ENCODE results near the gene TIMM21. TPM values are rescaled to one million over a fixed set of nuclear protein-coding genes. Genes with fewer than 3 reads are reported as not detected.

The TIMM21 gene
- total and polyA plus RNA-seq, 2 of the 13 experiments (the other 11 are each of a cell fraction or from before 2014, with no cell fraction given) = 29.6 to 62.3 TPM

GRCh38 chr18:74197705-74198341, 49.5 kb downstream of the TIMM21 start:
- DNase-seq (ENCODE audit: low spot score) (no peak), ATAC-seq (peak; percentile 11; the same call in 1 of the 3 replicates), FAIRE-seq (no peak)
- POLR2A ChIA-PET = interaction anchor here (0.6 to 1.9 kb wide), 2 partner anchors 36 to 113 kb away, joined by 3 to 7 read pairs; no protein-coding TSS in a partner anchor
- TF ChIP-seq ARNTL (CRISPR knock-in tag; IDR thresholded peaks at IDR 0.05) (no peak), HNRNPL (IDR thresholded peaks at IDR 0.05; ENCODE audit: low read depth, low read length) (0 out of 2 replicates have a peak, but pooled peaks have one; percentile 24), ZNF768 (CRISPR knock-in tag; IDR thresholded peaks at IDR 0.05) (no peak)
- H3K4me3 ChIP-seq (replicated peaks in 1 of 3; ENCODE audit: insufficient read depth in 1 of 3, low read depth in 2 of 3, low read length in 3 of 3) = no peak overlapping the region
- in situ Hi-C loops (cut with HindIII; ENCODE audit: extremely low pct_ligation_motif_present, low pct_unique_long_range_greater_than_20kb) (loop anchor here (5.0 to 25.0 kb wide), 4 partner anchors 94 to 357 kb away; partner anchors contain the start of genes CNDP2 and CYB5A), intact Hi-C loops (cut with micrococcal nuclease; ENCODE audit: unreplicated experiment) (loop anchor here (2.0 kb wide), 3 partner anchors 45 to 355 kb away; no protein-coding TSS in a partner anchor)
- H3K79me2 ChIP-seq (ENCODE audit: insufficient read depth, low read length) = no peaks in the 10 kb centered on the region
- no peak overlapping the region for H3K4me2 ChIP-seq (ENCODE audit: low read depth, low read length)
- WGBS (ENCODE audit: low lambda C conversion rate) = 84% methylated on average over 7 of the region's 11 CpGs
- H3K27ac ChIP-seq (ENCODE audit: extremely low read length, insufficient read depth, low read length) = no peak overlapping the region
- H3K4me1 ChIP-seq (ENCODE audit: insufficient read depth, low read length) = peaks cover 54% of the 10 kb centered on the region
- no peaks in the 10 kb centered on the region for H3K27me3 ChIP-seq (ENCODE audit: control insufficient read depth in 1 of 2, insufficient read depth in 2 of 2, low read length in 2 of 2)
- no TSS peak for BruUV-seq (replicated peaks)
- H2AFZ ChIP-seq (ENCODE audit: low read length) = peak overlapping the region; percentile 34
- no peak overlapping the region for H3K9ac ChIP-seq (ENCODE audit: insufficient read depth, low read depth, low read length)
- CTCF ChIA-PET (ENCODE audit: low intra/inter-chr PET ratio, low total read pairs) = interaction anchor here (3.1 kb wide), 1 partner anchor 145 kb away, joined by 57 read pairs; no protein-coding TSS in a partner anchor
- no peaks in the 10 kb centered on the region for H4K20me1 ChIP-seq (ENCODE audit: insufficient read depth, low read length)
- H3K36me3 ChIP-seq (replicated peaks in 1 of 2; ENCODE audit: control insufficient read depth in 1 of 2, insufficient read depth in 2 of 2, low read length in 2 of 2) = no peaks in the 10 kb centered on the region
- no peaks in the 10 kb centered on the region for H3K9me3 ChIP-seq (ENCODE audit: low read length)

DNA sequence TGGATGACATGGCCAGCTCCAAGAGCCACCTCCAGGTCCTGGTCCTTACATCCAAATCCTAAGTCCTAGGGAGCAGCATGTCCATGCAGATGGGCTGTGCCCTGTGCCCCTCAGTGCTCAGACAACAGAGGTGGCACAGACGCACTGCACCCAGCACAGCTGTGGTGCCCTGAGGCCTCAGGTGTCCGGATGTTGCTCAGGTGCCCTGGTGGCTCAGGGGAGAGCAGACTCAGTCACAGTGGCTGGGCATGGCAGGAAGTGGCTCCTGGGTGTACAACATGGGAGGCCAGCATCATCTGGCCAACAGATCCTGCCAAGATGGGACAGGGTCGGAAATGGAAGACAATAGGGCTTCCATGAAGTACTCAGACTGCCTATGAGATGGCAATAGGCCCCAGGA, 50.1 kb downstream of the TIMM21 start:
- no peak for ATAC-seq
- WGBS (ENCODE audit: low lambda C conversion rate) = 100% methylated on average over 1 of the region's 3 CpGs
- no TSS peak for BruUV-seq (replicated peaks)

More for the DNA sequence above, 50.1 kb downstream of the TIMM21 start:
- in situ Hi-C loops (cut with HindIII; ENCODE audit: extremely low pct_ligation_motif_present, low pct_unique_long_range_greater_than_20kb) = loop anchor here (5.0 to 25.0 kb wide), 4 partner anchors 94 to 356 kb away; partner anchors contain the start of genes CNDP2 and CYB5A
- Histone ChIP-seq H2AFZ (ENCODE audit: low read length) (no peak overlapping the region), H3K27ac (ENCODE audit: extremely low read length, insufficient read depth, low read length) (no peak overlapping the region), H3K79me2 (ENCODE audit: insufficient read depth, low read length) (no peaks in the 10 kb centered on the region), H3K36me3 (replicated peaks in 1 of 2; ENCODE audit: control insufficient read depth in 1 of 2, insufficient read depth in 2 of 2, low read length in 2 of 2) (no peaks in the 10 kb centered on the region), H3K9ac (ENCODE audit: insufficient read depth, low read depth, low read length) (no peak overlapping the region), H3K4me2 (ENCODE audit: low read depth, low read length) (no peak overlapping the region), H4K20me1 (ENCODE audit: insufficient read depth, low read length) (no peaks in the 10 kb centered on the region), H3K27me3 (ENCODE audit: control insufficient read depth in 1 of 2, insufficient read depth in 2 of 2, low read length in 2 of 2) (no peaks in the 10 kb centered on the region), H3K4me1 (ENCODE audit: insufficient read depth, low read length) (peaks cover 54% of the 10 kb centered on the region), H3K4me3 (replicated peaks in 1 of 3; ENCODE audit: insufficient read depth in 1 of 3, low read depth in 2 of 3, low read length in 3 of 3) (no peak overlapping the region), H3K9me3 (ENCODE audit: low read length) (no peaks in the 10 kb centered on the region)
- TF ChIP-seq KAT2B (IDR thresholded peaks at IDR 0.05; ENCODE audit: borderline replicate concordance, low read depth, low read length) (no peak), HNRNPL (IDR thresholded peaks at IDR 0.05; ENCODE audit: low read depth, low read length) (0 out of 2 replicates have a peak, but pooled peaks have one; percentile 38)
- TF ChIP-seq, protein P1, sequence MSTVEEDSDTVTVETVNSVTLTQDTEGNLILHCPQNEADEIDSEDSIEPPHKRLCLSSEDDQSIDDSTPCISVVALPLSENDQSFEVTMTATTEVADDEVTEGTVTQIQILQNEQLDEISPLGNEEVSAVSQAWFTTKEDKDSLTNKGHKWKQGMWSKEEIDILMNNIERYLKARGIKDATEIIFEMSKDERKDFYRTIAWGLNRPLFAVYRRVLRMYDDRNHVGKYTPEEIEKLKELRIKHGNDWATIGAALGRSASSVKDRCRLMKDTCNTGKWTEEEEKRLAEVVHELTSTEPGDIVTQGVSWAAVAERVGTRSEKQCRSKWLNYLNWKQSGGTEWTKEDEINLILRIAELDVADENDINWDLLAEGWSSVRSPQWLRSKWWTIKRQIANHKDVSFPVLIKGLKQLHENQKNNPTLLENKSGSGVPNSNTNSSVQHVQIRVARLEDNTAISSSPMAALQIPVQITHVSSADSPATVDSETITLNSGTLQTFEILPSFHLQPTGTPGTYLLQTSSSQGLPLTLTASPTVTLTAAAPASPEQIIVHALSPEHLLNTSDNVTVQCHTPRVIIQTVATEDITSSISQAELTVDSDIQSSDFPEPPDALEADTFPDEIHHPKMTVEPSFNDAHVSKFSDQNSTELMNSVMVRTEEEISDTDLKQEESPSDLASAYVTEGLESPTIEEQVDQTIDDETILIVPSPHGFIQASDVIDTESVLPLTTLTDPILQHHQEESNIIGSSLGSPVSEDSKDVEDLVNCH (CRISPR knock-in tag; IDR thresholded peaks at IDR 0.05) = no peak
- ChIA-PET POLR2A (interaction anchor here (1.9 kb wide), 1 partner anchor 36 kb away, joined by 7 read pairs; no protein-coding TSS in a partner anchor), CTCF (ENCODE audit: low intra/inter-chr PET ratio, low total read pairs) (no interaction called here)
- intact Hi-C loops (cut with micrococcal nuclease; ENCODE audit: unreplicated experiment) = no loop called here
- no peak for DNase-seq (ENCODE audit: low spot score)
- FAIRE-seq = no peak

All from HepG2 (cell line).